Sigmoid colon (tissue), 7 donors: ENCODE data around the gene NACC2. TPM values are rescaled to one million over a fixed set of nuclear protein-coding genes. Genes with fewer than 3 reads are reported as not detected.

ENCODE experiments used
- DNase-seq: peaks from one replicate; pipeline ENCODE4 v3.0.0-alpha.2; 2019
- H3K27ac ChIP-seq, 4 donors: fragments of 200-600 bp; sonication (generic); one replicate each; pipeline ENCODE4 v1.5.1; 2016 to 2019; ENCODE audit warnings: mild to moderate bottlenecking in 1 of 4
- H3K27me3 ChIP-seq, 3 donors: fragments of 200-600 bp; sonication (generic); one replicate each; pipeline ENCODE4 v1.5.1; 2019; ENCODE audit warnings: mild to moderate bottlenecking in 1 of 3
- H3K36me3 ChIP-seq, 4 donors: fragments of 200-600 bp; sonication (generic); one replicate each; pipeline ENCODE4 v1.5.1; 2016 to 2019
- H3K4me1 ChIP-seq, 4 donors: fragments of 200-600 bp; sonication (generic); one replicate each; pipeline ENCODE4 v1.5.1; 2017 to 2019
- H3K4me3 ChIP-seq, 4 donors: fragments of 200-600 bp; sonication (generic); one replicate each; pipeline ENCODE4 v1.5.1; 2017 to 2019; ENCODE audit warnings: mild to moderate bottlenecking in 2 of 4, moderate library complexity in 1 of 4
- H3K9me3 ChIP-seq, 4 donors: fragments of 200-600 bp in 3 of 4; sonication (generic) in 3 of 4; one replicate each; pipeline versions ENCODE4 v1.5.1 to v1.6.1; 2013 to 2019
- EP300 ChIP-seq, 4 donors: sonication (generic); formaldehyde crosslinking; IDR thresholded peaks; one replicate each; pipeline ENCODE4 v1.6.1; 2017; ENCODE audit warnings: antibody characterized with exemption in 4 of 4
- POLR2A ChIP-seq, 2 donors: fragments of 450-650 bp; IDR thresholded peaks; one replicate each; pipeline ENCODE4 v1.6.1; 2016; ENCODE audit warnings: antibody characterized with exemption in 2 of 2, mild to moderate bottlenecking in 2 of 2, moderate library complexity in 2 of 2
- POLR2AphosphoS5 ChIP-seq, 4 donors: sonication (generic); formaldehyde crosslinking; IDR thresholded peaks; one replicate each; pipeline ENCODE4 v1.6.1; 2017; ENCODE audit warnings: antibody characterized with exemption in 4 of 4
- WGBS, 2 donors: extraction: QIAGEN DNeasy Blood & Tissue Kit; methylation state at CpG; one replicate each; pipeline ENCODE4 v1.1.7; 2013; 5-methylcytosine and 5-hydroxymethylcytosine counted together
- intact Hi-C: fragments of 100-400 bp; cut with DNase I; formaldehyde crosslinking; loops from one replicate; pipeline ENCODE4 v1.15.1; 2023
- polyA plus RNA-seq, 3 donors: library from polyadenylated mRNA; stranded (reverse); fragments of 200-250 nt; gene quantifications; one replicate each; pipeline ENCODE4 v1.2.3, GENCODE V29; 2013
- total RNA-seq, 4 donors: library from RNA; depleted of rRNA; stranded (reverse); fragments of >200 nt; gene quantifications; one replicate each; pipeline ENCODE4 v1.1.0, GENCODE V29; 2016
- TF ChIP-seq, protein P1 (sequence below), 4 experiments: fragments of 450-650 bp in 3 of 4; fragments of 200-600 bp in 1 of 4; IDR thresholded peaks; one replicate each; pipeline ENCODE4 v1.5.1; 2016 to 2019; ENCODE audit warnings: antibody characterized with exemption in 4 of 4, mild to moderate bottlenecking in 3 of 4, moderate library complexity in 2 of 4
- donor health status: healthy with polysubstance abuse.
- donor health status: Bipolar disorder and iron deficiency.
- donor health status: healthy.

NACC2 gene
- total and polyA plus RNA-seq, 7 donors = 3.6 to 80.0 (median 41.6) TPM

DNA sequence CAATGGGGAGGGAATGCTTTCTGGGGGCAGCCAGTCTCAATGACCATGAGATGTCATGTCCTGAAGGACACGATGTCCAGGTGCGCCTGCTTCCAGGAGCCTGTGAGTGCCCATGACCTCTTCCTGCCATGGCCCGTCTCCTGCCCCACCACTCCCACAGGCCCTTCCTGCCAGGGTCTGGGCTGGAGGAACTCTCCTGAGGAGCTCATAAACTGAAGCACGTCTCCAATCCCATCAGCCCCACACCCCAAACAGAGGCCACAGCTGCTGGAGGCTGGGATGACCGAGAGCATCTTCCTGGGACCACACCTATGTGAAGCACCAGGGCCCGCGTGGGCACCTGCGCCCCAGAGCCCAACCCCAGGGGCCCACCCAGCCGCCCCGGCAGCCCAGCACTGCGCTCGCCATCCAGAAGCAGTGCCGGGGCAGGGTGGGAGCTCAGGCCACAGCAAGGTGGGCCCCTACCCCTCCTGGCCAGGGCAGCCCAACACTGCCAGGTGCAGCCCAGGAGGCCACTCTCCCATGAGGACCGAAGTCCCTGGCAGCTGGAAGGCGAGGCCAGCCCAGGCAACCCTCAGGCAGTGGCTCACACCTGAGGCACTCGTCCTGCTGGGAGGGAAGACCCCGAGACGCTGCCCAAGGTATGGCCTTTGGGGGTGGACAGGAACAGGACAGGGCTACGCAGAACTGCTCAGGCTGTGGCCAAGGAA lies 80.0 kb downstream of the NACC2 start:
- no peak overlapping the region for H3K4me3 ChIP-seq
- TF ChIP-seq, protein P1, sequence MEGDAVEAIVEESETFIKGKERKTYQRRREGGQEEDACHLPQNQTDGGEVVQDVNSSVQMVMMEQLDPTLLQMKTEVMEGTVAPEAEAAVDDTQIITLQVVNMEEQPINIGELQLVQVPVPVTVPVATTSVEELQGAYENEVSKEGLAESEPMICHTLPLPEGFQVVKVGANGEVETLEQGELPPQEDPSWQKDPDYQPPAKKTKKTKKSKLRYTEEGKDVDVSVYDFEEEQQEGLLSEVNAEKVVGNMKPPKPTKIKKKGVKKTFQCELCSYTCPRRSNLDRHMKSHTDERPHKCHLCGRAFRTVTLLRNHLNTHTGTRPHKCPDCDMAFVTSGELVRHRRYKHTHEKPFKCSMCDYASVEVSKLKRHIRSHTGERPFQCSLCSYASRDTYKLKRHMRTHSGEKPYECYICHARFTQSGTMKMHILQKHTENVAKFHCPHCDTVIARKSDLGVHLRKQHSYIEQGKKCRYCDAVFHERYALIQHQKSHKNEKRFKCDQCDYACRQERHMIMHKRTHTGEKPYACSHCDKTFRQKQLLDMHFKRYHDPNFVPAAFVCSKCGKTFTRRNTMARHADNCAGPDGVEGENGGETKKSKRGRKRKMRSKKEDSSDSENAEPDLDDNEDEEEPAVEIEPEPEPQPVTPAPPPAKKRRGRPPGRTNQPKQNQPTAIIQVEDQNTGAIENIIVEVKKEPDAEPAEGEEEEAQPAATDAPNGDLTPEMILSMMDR (IDR thresholded peaks at IDR 0.05) = no peak
- TF ChIP-seq POLR2AphosphoS5 (IDR thresholded peaks at IDR 0.05) (no peak), EP300 (IDR thresholded peaks at IDR 0.05) (no peak), POLR2A (IDR thresholded peaks at IDR 0.05) (no peak)
- H3K4me1 ChIP-seq = peaks cover 0 to 56% (median 47%) of the 10 kb centered on the region in 4 donors
- intact Hi-C loops = loop anchor here (5.0 kb wide), 1 partner anchor 37 kb away; no protein-coding TSS in a partner anchor
- H3K27ac ChIP-seq = peak overlapping the region in 1 of 4 donors; percentile 22
- DNase-seq = peak; percentile 56
- H3K9me3 ChIP-seq = no peaks in the 10 kb centered on the region
- WGBS, 2 donors = 83 to 84% methylated on average over 19 of the region's 19 CpGs
- peaks cover 4 to 52% (median 19%) of the 10 kb centered on the region in 4 donors for H3K36me3 ChIP-seq
- H3K27me3 ChIP-seq = no peaks in the 10 kb centered on the region

DNA sequence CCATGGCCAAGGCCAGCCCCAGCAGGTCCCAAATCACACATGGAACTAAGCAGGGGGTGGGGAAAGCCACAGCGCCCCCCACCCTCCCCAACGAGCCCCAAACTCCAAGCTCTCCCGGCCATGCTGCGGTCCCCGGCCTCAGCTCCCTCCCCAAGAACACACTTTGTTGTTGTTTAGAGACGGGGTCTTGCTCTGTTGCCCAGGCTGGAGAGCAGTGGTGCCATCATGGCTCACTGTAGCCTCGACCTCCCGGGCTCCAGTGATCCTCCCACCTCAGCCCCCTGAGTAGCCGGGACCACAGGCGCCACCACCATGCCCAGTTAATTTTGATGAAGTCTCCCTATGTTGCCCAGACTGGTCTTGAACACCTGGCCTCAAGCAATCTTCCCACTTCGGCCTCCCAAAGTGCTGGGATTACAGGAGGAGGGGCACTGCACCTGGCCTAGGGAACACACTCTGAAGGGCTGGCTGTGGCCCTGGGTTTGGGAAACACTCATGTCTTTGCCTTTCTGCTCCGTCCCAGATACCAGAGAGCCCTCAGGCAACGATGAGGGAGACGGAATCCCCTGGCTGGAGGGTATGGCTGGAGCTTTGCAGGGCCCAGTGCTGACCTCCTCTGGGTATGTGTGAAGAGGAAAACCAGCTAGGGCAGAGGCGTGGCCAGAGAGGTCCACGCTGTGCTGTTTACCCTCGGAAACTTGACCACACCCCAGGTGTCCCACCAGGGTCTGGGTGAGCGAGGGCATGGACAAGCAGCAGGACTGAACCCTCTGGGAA lies 80.8 kb downstream of the NACC2 start:
- intact Hi-C loops = loop anchor here (5.0 kb wide), 1 partner anchor 38 kb away; no protein-coding TSS in a partner anchor
- Histone ChIP-seq H3K27ac (peak overlapping the region in 2 of 4 donors; percentile 7 to 83), H3K9me3 (no peaks in the 10 kb centered on the region), H3K36me3 (peaks cover 4 to 54% (median 22%) of the 10 kb centered on the region in 4 donors), H3K4me3 (no peak overlapping the region), H3K4me1 (peaks cover 0 to 50% (median 42%) of the 10 kb centered on the region in 4 donors), H3K27me3 (no peaks in the 10 kb centered on the region)
- TF ChIP-seq POLR2A (IDR thresholded peaks at IDR 0.05) (no peak), POLR2AphosphoS5 (IDR thresholded peaks at IDR 0.05) (no peak)
- TF ChIP-seq, protein P1 (IDR thresholded peaks at IDR 0.05) = no peak
- DNase-seq = peak; percentile 53
- WGBS, 2 donors = 90 to 93% methylated on average over 18 of the region's 18 CpGs

DNA sequence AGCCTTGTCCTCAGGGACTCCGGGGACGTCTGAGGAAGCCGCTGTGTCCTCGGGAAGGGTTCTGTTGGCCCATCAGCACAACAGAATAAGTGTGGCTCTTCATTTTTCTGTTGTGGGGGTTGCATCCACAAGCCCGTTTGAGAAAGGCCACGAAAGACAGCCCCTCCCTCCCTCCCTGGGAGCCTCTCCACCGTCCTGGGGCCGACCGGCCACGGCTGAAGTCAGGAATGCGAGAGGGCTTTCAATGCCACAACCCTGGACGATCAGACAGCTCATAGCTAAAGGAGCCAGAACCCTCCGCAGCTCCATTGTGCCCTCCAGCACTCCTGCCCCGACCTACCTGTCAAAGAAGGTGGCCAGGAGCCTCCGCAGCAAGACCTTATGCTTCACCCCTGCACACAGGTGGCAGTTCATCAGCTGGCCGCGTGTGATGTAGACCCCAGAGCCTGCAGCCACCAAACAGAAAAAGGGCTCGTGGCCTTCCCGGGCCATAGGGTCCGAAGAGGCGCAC lies 81.5 kb downstream of the NACC2 start:
- H3K36me3 ChIP-seq = peaks cover 4 to 60% (median 23%) of the 10 kb centered on the region in 4 donors
- intact Hi-C loops = loop anchor here (5.0 kb wide), 1 partner anchor 39 kb away; no protein-coding TSS in a partner anchor
- no peaks in the 10 kb centered on the region for H3K27me3 ChIP-seq
- H3K9me3 ChIP-seq = no peaks in the 10 kb centered on the region
- H3K4me3 ChIP-seq = no peak overlapping the region
- peak overlapping the region in 3 of 4 donors; percentile 5 to 83 (median 74) for H3K27ac ChIP-seq
- no peak for TF ChIP-seq EP300 (IDR thresholded peaks at IDR 0.05)
- TF ChIP-seq POLR2A (IDR thresholded peaks at IDR 0.05) = no peak
- TF ChIP-seq, protein P1 (IDR thresholded peaks at IDR 0.05) = no peak
- no peak for TF ChIP-seq POLR2AphosphoS5 (IDR thresholded peaks at IDR 0.05)
- peaks cover 0 to 50% (median 42%) of the 10 kb centered on the region in 4 donors for H3K4me1 ChIP-seq
- DNase-seq = peak; percentile 48
- WGBS, 2 donors = 93 to 95% methylated on average over 21 of the region's 21 CpGs

DNA sequence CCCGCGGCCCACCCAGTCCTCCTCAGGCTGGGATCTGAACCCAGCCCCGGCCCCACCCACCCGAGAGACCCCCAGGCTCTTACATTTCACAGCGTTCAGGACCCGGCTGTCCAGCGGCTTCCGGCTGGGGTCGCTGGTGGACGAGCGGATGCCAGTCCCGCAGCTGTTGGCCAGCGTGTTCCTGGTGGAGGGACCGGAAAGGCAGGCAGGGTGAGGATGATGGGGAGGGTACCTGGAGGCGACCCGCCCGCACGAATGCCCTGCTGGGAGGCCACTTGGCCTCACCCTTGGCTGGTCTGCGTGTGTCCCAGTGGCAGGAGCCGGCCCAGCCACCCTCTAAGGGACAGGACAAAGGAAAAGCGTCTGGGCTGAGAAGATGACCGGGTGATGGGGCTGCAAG lies 82.0 kb downstream of the NACC2 start:
- H3K27me3 ChIP-seq = no peaks in the 10 kb centered on the region
- peaks cover 4 to 60% (median 23%) of the 10 kb centered on the region in 4 donors for H3K36me3 ChIP-seq
- H3K4me3 ChIP-seq = no peak overlapping the region
- TF ChIP-seq EP300 (IDR thresholded peaks at IDR 0.05) (no peak), POLR2A (IDR thresholded peaks at IDR 0.05) (no peak), POLR2AphosphoS5 (IDR thresholded peaks at IDR 0.05) (no peak)
- TF ChIP-seq, protein P1 (IDR thresholded peaks at IDR 0.05) = no peak
- peaks cover 0 to 50% (median 42%) of the 10 kb centered on the region in 4 donors for H3K4me1 ChIP-seq
- WGBS, 2 donors = 91 to 93% methylated on average over 22 of the region's 22 CpGs
- no peaks in the 10 kb centered on the region for H3K9me3 ChIP-seq
- intact Hi-C loops = loop anchor here (5.0 kb wide), 1 partner anchor 39 kb away; no protein-coding TSS in a partner anchor
- H3K27ac ChIP-seq = peak overlapping the region; percentile 5 to 83 (median 75)
- peak; percentile 65 for DNase-seq
